ENCODE data around the gene FGFR1OP2. TPM values are rescaled to one million over a fixed set of nuclear protein-coding genes. Genes with fewer than 3 reads are reported as not detected.

FGFR1OP2 gene
- total RNA-seq, 1 donor from 2014 or later, result 75.4 TPM

- Histone ChIP-seq H3K27me3 (no peaks in the 10 kb centered on the region), H3K27ac (peak overlapping the region; percentile 95), H3K9me3 (no peaks in the 10 kb centered on the region), H3K36me3 (no peaks in the 10 kb centered on the region), H3K4me1 (peaks cover 58% of the 10 kb centered on the region), H3K4me3 (peak overlapping the region; percentile 75 to 86)
- intact Hi-C loops (cut with DNase I), result no loop called here
- DNase-seq (ENCODE audit: extremely low spot score in 2 of 2), result peak in 1 of 2 donors; percentile 89
- TF ChIP-seq POLR2A (IDR thresholded peaks at IDR 0.05) (no peak), POLR2AphosphoS5 (IDR thresholded peaks at IDR 0.05; ENCODE audit: insufficient read depth in 1 of 2, low read depth in 1 of 2) (peak in 1 of 2 donors; percentile 67)
Observed at GRCh38 chr12:26938701-26939062, 412 bp downstream of the FGFR1OP2 start.

GRCh38 chr12:26939192-26939832 is 1.0 kb downstream of the FGFR1OP2 start:
- Histone ChIP-seq H3K4me3 (peak overlapping the region; percentile 75 to 86), H3K4me1 (peaks cover 58% of the 10 kb centered on the region), H3K27ac (peak overlapping the region; percentile 95), H3K36me3 (no peaks in the 10 kb centered on the region), H3K9me3 (no peaks in the 10 kb centered on the region), H3K27me3 (no peaks in the 10 kb centered on the region)
- TF ChIP-seq POLR2A (IDR thresholded peaks at IDR 0.05), result no peak
- no peak for TF ChIP-seq CTCF (IDR thresholded peaks at IDR 0.05)
- no peak for TF ChIP-seq POLR2AphosphoS5 (IDR thresholded peaks at IDR 0.05; ENCODE audit: insufficient read depth in 1 of 2, low read depth in 1 of 2)
- no peak for DNase-seq (ENCODE audit: extremely low spot score in 2 of 2)
- intact Hi-C loops (cut with DNase I), result no loop called here

- Histone ChIP-seq H3K9me3 (no peaks in the 10 kb centered on the region), H3K27me3 (no peaks in the 10 kb centered on the region), H3K36me3 (no peaks in the 10 kb centered on the region), H3K4me3 (peak overlapping the region; percentile 75 to 86), H3K27ac (no peak overlapping the region), H3K4me1 (peaks cover 56% of the 10 kb centered on the region)
- intact Hi-C loops (cut with DNase I), result loop anchor here (5.0 kb wide), 1 partner anchor 72 kb away; the partner anchor contains the start of gene TM7SF3
- DNase-seq (ENCODE audit: extremely low spot score in 2 of 2), result no peak
- no peak for TF ChIP-seq POLR2AphosphoS5 (IDR thresholded peaks at IDR 0.05; ENCODE audit: insufficient read depth in 1 of 2, low read depth in 1 of 2)
- TF ChIP-seq CTCF (IDR thresholded peaks at IDR 0.05), result no peak
- TF ChIP-seq POLR2A (IDR thresholded peaks at IDR 0.05), result no peak
Observed at GRCh38 chr12:26939953-26940352, 1.7 kb downstream of the FGFR1OP2 start.

GRCh38 chr12:26940516-26941214 is 2.4 kb downstream of the FGFR1OP2 start:
- no peaks in the 10 kb centered on the region for H3K27me3 ChIP-seq
- H3K4me1 ChIP-seq, result peaks cover 49% of the 10 kb centered on the region
- no peak overlapping the region for H3K27ac ChIP-seq
- no peaks in the 10 kb centered on the region for H3K9me3 ChIP-seq
- no peaks in the 10 kb centered on the region for H3K36me3 ChIP-seq
- H3K4me3 ChIP-seq, result no peak overlapping the region
- DNase-seq (ENCODE audit: extremely low spot score in 2 of 2), result no peak
- intact Hi-C loops (cut with DNase I), result loop anchor here (5.0 kb wide), 1 partner anchor 72 kb away; the partner anchor contains the start of gene TM7SF3
- TF ChIP-seq CTCF (IDR thresholded peaks at IDR 0.05) (no peak), POLR2A (IDR thresholded peaks at IDR 0.05) (no peak), POLR2AphosphoS5 (IDR thresholded peaks at IDR 0.05; ENCODE audit: insufficient read depth in 1 of 2, low read depth in 1 of 2) (no peak)

GRCh38 chr12:26941215-26941594 is 2.9 kb downstream of the FGFR1OP2 start:
- no peaks in the 10 kb centered on the region for H3K9me3 ChIP-seq
- H3K4me1 ChIP-seq, result peaks cover 44% of the 10 kb centered on the region
- H3K36me3 ChIP-seq, result no peaks in the 10 kb centered on the region
- intact Hi-C loops (cut with DNase I), result loop anchor here (5.0 kb wide), 1 partner anchor 71 kb away; the partner anchor contains the start of gene TM7SF3
- no peak overlapping the region for H3K27ac ChIP-seq
- TF ChIP-seq CTCF (IDR thresholded peaks at IDR 0.05) (no peak), POLR2A (IDR thresholded peaks at IDR 0.05) (no peak), POLR2AphosphoS5 (IDR thresholded peaks at IDR 0.05; ENCODE audit: insufficient read depth in 1 of 2, low read depth in 1 of 2) (no peak)
- H3K27me3 ChIP-seq, result no peaks in the 10 kb centered on the region
- H3K4me3 ChIP-seq, result no peak overlapping the region
- DNase-seq (ENCODE audit: extremely low spot score in 2 of 2), result no peak

Measured in vagina (tissue), 2 donors.